Uterus (tissue), 4 donors: ENCODE results near the gene BMPR2. TPM values are rescaled to one million over a fixed set of nuclear protein-coding genes. Genes with fewer than 3 reads are reported as not detected.

Experiments used
- DNase-seq, 2 donors: peaks; one replicate each; pipeline ENCODE4 v3.0.0-alpha.2; 2019 to 2020
- H3K27ac ChIP-seq, 2 donors: fragments of 200-600 bp; sonication (generic); 1 replicate in 1 of 2; 2 replicates in 1 of 2; pipeline ENCODE4 v1.5.1; 2016 to 2018
- H3K27me3 ChIP-seq, 2 donors: fragments of 200-600 bp; sonication (generic); one replicate each; pipeline ENCODE4 v1.5.1; 2018 to 2019; ENCODE audit warnings: control low read depth in 1 of 2
- H3K36me3 ChIP-seq, 2 donors: fragments of 200-600 bp; sonication (generic); one replicate each; pipeline ENCODE4 v1.5.1; 2019; ENCODE audit warnings: control low read depth in 1 of 2
- H3K4me1 ChIP-seq, 2 donors: fragments of 200-600 bp; sonication (generic); one replicate each; pipeline ENCODE4 v1.5.1; 2018 to 2019; ENCODE audit warnings: control low read depth in 1 of 2
- H3K4me3 ChIP-seq, 2 donors: fragments of 200-600 bp; sonication (generic); 1 replicate in 1 of 2; 2 replicates in 1 of 2; pipeline ENCODE4 v1.5.1; 2018 to 2019; ENCODE audit warnings: mild to moderate bottlenecking in 1 of 2
- H3K9me3 ChIP-seq, 2 donors: fragments of 200-600 bp; sonication (generic); one replicate each; pipeline ENCODE4 v1.5.1; 2019; ENCODE audit warnings: control low read depth in 1 of 2
- POLR2A ChIP-seq, 2 donors: fragments of 450-650 bp; IDR thresholded peaks; one replicate each; pipeline ENCODE4 v1.6.1; 2016; ENCODE audit warnings: antibody characterized with exemption in 2 of 2, mild to moderate bottlenecking in 1 of 2, moderate library complexity in 1 of 2
- intact Hi-C: fragments of 100-400 bp; cut with DNase I; formaldehyde crosslinking; loops from one replicate; pipeline ENCODE4 v1.15.1; 2023; ENCODE audit warnings: low total_unique reads
- total RNA-seq, 4 donors: library from RNA; depleted of rRNA in 3 of 4; stranded (reverse); fragments of >200 nt in 3 of 4; gene quantifications; one replicate each; pipeline versions ENCODE4 v1.1.0 to v1.2.4, GENCODE V29; 2014 to 2023
- TF ChIP-seq, protein P1 (sequence below), 4 experiments: fragments of 200-600 bp in 2 of 4; fragments of 450-650 bp in 2 of 4; sonication (generic) in 2 of 4; IDR thresholded peaks; one replicate each; pipeline ENCODE4 v1.5.1; 2016 to 2019; ENCODE audit warnings: antibody characterized with exemption in 4 of 4, mild to moderate bottlenecking in 2 of 4, moderate library complexity in 1 of 4
- donor health status: DM: yes; HTN: yes; CAD: no.

The BMPR2 gene
- total RNA-seq, 4 donors from 2014 or later = 38.7 to 101 (median 62.3) TPM

DNA sequence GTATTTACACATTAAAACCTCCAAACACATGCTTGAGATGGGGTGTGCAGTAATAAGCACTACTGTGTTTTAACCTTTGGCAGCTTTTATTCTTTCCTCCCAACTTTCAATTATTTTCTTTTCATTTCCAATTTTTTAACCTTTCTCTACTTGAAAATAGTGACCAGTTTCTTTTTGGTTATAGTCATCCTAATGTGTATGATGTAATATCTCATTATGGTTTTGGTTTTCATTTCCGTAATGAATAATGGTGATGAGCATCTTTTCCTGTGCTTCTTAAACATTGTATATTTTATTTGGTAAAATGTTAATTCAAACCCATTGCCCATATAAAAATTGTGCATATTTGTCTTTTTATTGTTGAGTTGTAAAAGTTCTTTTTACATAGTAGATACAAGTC is 103.5 kb downstream of the BMPR2 start:
- TF ChIP-seq, protein P1, sequence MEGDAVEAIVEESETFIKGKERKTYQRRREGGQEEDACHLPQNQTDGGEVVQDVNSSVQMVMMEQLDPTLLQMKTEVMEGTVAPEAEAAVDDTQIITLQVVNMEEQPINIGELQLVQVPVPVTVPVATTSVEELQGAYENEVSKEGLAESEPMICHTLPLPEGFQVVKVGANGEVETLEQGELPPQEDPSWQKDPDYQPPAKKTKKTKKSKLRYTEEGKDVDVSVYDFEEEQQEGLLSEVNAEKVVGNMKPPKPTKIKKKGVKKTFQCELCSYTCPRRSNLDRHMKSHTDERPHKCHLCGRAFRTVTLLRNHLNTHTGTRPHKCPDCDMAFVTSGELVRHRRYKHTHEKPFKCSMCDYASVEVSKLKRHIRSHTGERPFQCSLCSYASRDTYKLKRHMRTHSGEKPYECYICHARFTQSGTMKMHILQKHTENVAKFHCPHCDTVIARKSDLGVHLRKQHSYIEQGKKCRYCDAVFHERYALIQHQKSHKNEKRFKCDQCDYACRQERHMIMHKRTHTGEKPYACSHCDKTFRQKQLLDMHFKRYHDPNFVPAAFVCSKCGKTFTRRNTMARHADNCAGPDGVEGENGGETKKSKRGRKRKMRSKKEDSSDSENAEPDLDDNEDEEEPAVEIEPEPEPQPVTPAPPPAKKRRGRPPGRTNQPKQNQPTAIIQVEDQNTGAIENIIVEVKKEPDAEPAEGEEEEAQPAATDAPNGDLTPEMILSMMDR (IDR thresholded peaks at IDR 0.05) = no peak
- no peak for TF ChIP-seq POLR2A (IDR thresholded peaks at IDR 0.05)
- DNase-seq = no peak
- no peaks in the 10 kb centered on the region for H3K36me3 ChIP-seq
- no peaks in the 10 kb centered on the region for H3K9me3 ChIP-seq
- H3K4me3 ChIP-seq = no peak overlapping the region
- H3K4me1 ChIP-seq = no peaks in the 10 kb centered on the region
- intact Hi-C loops = no loop called here
- H3K27ac ChIP-seq = no peak overlapping the region
- no peaks in the 10 kb centered on the region for H3K27me3 ChIP-seq

DNA sequence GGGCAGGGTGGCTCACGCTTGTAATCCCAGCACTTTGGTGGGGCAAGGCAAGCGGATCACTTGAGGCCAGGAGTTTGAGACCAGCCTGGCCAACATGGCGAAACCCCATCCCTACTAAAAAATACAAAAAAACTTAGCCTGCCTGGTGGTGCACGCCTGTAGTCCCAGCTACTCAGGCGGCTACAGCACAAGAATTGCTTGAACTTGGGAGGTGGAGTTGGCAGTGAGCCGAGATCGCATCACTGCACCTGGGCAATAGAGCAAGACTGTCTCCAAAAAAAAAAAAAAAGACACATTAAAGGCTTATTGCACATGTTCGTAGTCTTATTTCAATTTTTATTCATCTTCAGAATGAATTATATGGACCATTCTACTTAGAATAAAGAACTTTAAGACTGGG is 110.2 kb downstream of the BMPR2 start:
- Histone ChIP-seq H3K9me3 (no peaks in the 10 kb centered on the region), H3K36me3 (no peaks in the 10 kb centered on the region), H3K4me3 (no peak overlapping the region), H3K27ac (no peak overlapping the region), H3K27me3 (no peaks in the 10 kb centered on the region), H3K4me1 (no peaks in the 10 kb centered on the region)
- TF ChIP-seq POLR2A (IDR thresholded peaks at IDR 0.05) = no peak
- TF ChIP-seq, protein P1 (IDR thresholded peaks at IDR 0.05) = no peak
- no peak for DNase-seq
- intact Hi-C loops = no loop called here

DNA sequence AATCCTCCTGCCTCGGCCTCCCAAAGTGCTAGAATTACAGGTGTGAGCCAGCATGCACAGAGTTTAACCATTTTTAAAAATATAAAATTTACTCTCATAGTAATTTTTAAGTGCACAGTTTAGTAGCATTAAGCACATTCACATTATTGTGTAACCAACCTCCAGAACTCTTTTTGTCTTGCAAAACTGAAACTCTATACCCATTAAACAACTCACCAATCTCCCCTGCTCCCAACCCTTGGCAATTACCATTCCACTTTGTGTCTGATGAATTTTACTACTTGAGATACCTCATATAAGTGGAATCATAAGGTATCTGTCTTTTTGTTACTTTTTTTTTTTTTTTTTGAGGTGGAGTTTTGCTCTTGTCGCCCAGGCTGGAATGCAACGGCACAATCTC is 112.5 kb downstream of the BMPR2 start:
- Histone ChIP-seq H3K9me3 (no peaks in the 10 kb centered on the region), H3K27ac (no peak overlapping the region), H3K4me3 (no peak overlapping the region), H3K36me3 (no peaks in the 10 kb centered on the region), H3K27me3 (no peaks in the 10 kb centered on the region), H3K4me1 (no peaks in the 10 kb centered on the region)
- DNase-seq = no peak
- intact Hi-C loops = no loop called here
- no peak for TF ChIP-seq POLR2A (IDR thresholded peaks at IDR 0.05)
- TF ChIP-seq, protein P1 (IDR thresholded peaks at IDR 0.05) = no peak

DNA sequence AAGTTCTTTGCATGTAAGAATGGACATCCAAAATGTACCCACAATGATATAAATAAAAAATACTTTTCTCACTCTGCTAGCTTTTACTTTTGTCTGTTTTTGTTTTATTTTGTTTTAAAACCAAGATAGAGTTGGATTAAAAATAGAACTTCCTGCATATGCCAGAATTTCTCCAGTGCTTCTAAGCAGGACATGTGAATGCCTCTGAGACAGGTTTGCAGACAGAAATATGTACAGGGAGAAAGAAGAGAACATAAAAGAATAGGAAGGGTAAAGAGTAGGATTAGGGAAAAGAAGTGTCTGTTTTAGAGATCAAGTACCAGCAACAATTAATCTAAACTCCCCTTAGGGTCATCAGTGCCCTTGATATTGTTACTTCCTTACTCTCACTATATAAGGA is 114.4 kb downstream of the BMPR2 start:
- intact Hi-C loops = no loop called here
- TF ChIP-seq, protein P1 (IDR thresholded peaks at IDR 0.05) = no peak
- no peak for TF ChIP-seq POLR2A (IDR thresholded peaks at IDR 0.05)
- DNase-seq = no peak
- H3K9me3 ChIP-seq = no peaks in the 10 kb centered on the region
- H3K4me1 ChIP-seq = no peaks in the 10 kb centered on the region
- H3K36me3 ChIP-seq = no peaks in the 10 kb centered on the region
- no peak overlapping the region for H3K4me3 ChIP-seq
- no peaks in the 10 kb centered on the region for H3K27me3 ChIP-seq
- no peak overlapping the region for H3K27ac ChIP-seq

DNA sequence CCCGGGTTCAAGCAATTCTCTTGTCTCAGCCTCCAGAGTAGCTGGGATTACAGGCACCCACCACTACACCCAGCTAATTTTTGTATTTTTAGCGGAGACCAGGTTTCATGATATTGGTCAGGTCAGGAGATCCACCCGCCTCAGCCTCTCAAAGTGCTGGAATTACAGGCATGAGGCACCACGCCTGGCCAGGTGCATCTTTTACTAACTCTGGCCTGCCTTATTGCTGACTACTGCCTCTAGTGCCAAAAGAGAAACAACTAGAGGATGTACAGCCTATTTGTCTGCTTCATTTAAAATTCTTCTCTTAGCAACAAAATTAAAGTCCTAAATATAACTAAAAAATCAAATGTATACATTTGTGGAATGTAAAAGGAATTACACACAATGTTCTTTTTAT is 115.4 kb downstream of the BMPR2 start:
- no peak overlapping the region for H3K4me3 ChIP-seq
- no peaks in the 10 kb centered on the region for H3K4me1 ChIP-seq
- no peaks in the 10 kb centered on the region for H3K36me3 ChIP-seq
- no peak for DNase-seq
- no peak overlapping the region for H3K27ac ChIP-seq
- H3K9me3 ChIP-seq = no peaks in the 10 kb centered on the region
- H3K27me3 ChIP-seq = no peaks in the 10 kb centered on the region
- TF ChIP-seq, protein P1 (IDR thresholded peaks at IDR 0.05) = no peak
- TF ChIP-seq POLR2A (IDR thresholded peaks at IDR 0.05) = no peak
- intact Hi-C loops = no loop called here
